SKM-1 treated with dmso at 0.1 percent for 144 hours (cell line): ENCODE data around the gene ADRA2B.
A peak's percentile ranks its signal among the peaks of the same experiment; 100 is the strongest.

Experiments used
- DNase-seq: peaks from one replicate; lab custom pipeline; 2025; ENCODE audit not compliant: unreplicated experiment; lab: John Stamatoyannopoulos, UW

Gene ADRA2B

GRCh38 chr2:96119389-96119751, 3.0 kb upstream of the ADRA2B start:
- no peak for DNase-seq

- DNase-seq = no peak
Measured at GRCh38 chr2:96118698-96119388, 2.5 kb upstream of the ADRA2B start.

- no peak for DNase-seq
Measured at GRCh38 chr2:96117701-96118588, 1.6 kb upstream of the ADRA2B start.

- DNase-seq = peak; percentile 33
Measured at GRCh38 chr2:96116879-96117533, 635 bp upstream of the ADRA2B start.

GRCh38 chr2:96115631-96116423, 544 bp downstream of the ADRA2B start:
- DNase-seq = no peak

- DNase-seq = no peak
Measured at GRCh38 chr2:96114903-96115581, 1.3 kb downstream of the ADRA2B start.

- no peak for DNase-seq
Measured at GRCh38 chr2:96114546-96114902, 1.8 kb downstream of the ADRA2B start.

GRCh38 chr2:96113951-96114350, 2.4 kb downstream of the ADRA2B start:
- DNase-seq = no peak

GRCh38 chr2:96113367-96113677, 3.0 kb downstream of the ADRA2B start:
- no peak for DNase-seq

GRCh38 chr2:96112501-96113366, 3.6 kb downstream of the ADRA2B start:
- no peak for DNase-seq

- no peak for DNase-seq
Measured at GRCh38 chr2:96111823-96112500, 4.4 kb downstream of the ADRA2B start.

- no peak for DNase-seq
Measured at GRCh38 chr2:96111257-96111640, 5.1 kb downstream of the ADRA2B start.

GRCh38 chr2:96110621-96111256, 5.6 kb downstream of the ADRA2B start:
- no peak for DNase-seq

GRCh38 chr2:96109931-96110511, 6.3 kb downstream of the ADRA2B start:
- no peak for DNase-seq

- no peak for DNase-seq
Measured at GRCh38 chr2:96109361-96109680, 7.0 kb downstream of the ADRA2B start.

- no peak for DNase-seq
Measured at GRCh38 chr2:96108541-96109360, 7.6 kb downstream of the ADRA2B start.

GRCh38 chr2:96108151-96108540, 8.2 kb downstream of the ADRA2B start:
- no peak for DNase-seq

- no peak for DNase-seq
Measured at GRCh38 chr2:96107708-96108065, 8.7 kb downstream of the ADRA2B start.
